PC-9 (cell line): ENCODE data around the gene AAR2.

Experiments used
- CTCF ChIP-seq: fragments of 200-600 bp; sonication (generic); conservative IDR thresholded peaks from 2 replicates; pipeline ENCODE4 v1.6.1; 2017; ENCODE audit warnings: mixed run types, antibody characterized with exemption, mild to moderate bottlenecking, moderate library complexity
- EZH2 ChIP-seq: fragments of 200-600 bp; sonication (generic); IDR thresholded peaks from 2 replicates; pipeline ENCODE4 v1.8.0; 2017; ENCODE audit warnings: antibody characterized with exemption, low read depth

GRCh38 chr20:36259177-36260061, 23.1 kb downstream of the AAR2 start:
- TF ChIP-seq CTCF (no peak), EZH2 (no peak)
